Measurements from ENCODE around the gene SPART. TPM values are rescaled to one million over a fixed set of nuclear protein-coding genes. Genes with fewer than 3 reads are reported as not detected.

Gene SPART
- total RNA-seq, 6 experiments from 2014 or later, result 8.1 to 16.4 (median 9.5) TPM

GRCh38 chr13:36297366-36298338, 48.5 kb downstream of the SPART start, which contains the start of gene CCDC169:
TSS of gene CCDC169 (minus strand) at chr13:36297814. CDS start at chr13:36297719, 95 bp downstream.
- Histone ChIP-seq H3K27ac (no peak within 1 kb of the TSS), H3K36me3 (no peaks in the 10 kb centered on the region), H3K9me3 (no peaks in the 10 kb centered on the region), H3K4me1 (no peaks in the 10 kb centered on the region), H3K27me3 (no peaks in the 10 kb centered on the region), H3K4me3 (peak within 1 kb of the TSS; percentile 48 to 52 (median 52))
- TF ChIP-seq CTCF (IDR thresholded peaks at IDR 0.05), result no peak
- TF ChIP-seq POLR2A (IDR thresholded peaks at IDR 0.05), result no peak
- ATAC-seq (peak; percentile 80 to 91 (median 83)), DNase-seq (peak; percentile 64 to 74 (median 64))
- 1% methylated on average over 44 of the region's 53 CpGs for WGBS (ENCODE audit: insufficient coverage, low coverage, low lambda C conversion rate, missing lambda C conversion rate)
- intact Hi-C loops (cut with DNase I), result no loop called here

GRCh38 chr13:36294096-36294495, 52.1 kb downstream of the SPART start:
- no peak for TF ChIP-seq POLR2A (IDR thresholded peaks at IDR 0.05)
- no peak for TF ChIP-seq CTCF (IDR thresholded peaks at IDR 0.05)
- Histone ChIP-seq H3K4me1 (no peaks in the 10 kb centered on the region), H3K27ac (no peak overlapping the region), H3K36me3 (no peaks in the 10 kb centered on the region), H3K4me3 (no peak overlapping the region), H3K9me3 (peaks cover 0 to 4% (median 0%) of the 10 kb centered on the region in 4 donors), H3K27me3 (no peaks in the 10 kb centered on the region)
- 44% methylated on average over 3 of the region's 3 CpGs for WGBS (ENCODE audit: insufficient coverage, low coverage, low lambda C conversion rate, missing lambda C conversion rate)
- DNase-seq (no peak), ATAC-seq (no peak)
- intact Hi-C loops (cut with DNase I), result no loop called here

- Histone ChIP-seq H3K36me3 (no peaks in the 10 kb centered on the region), H3K9me3 (peaks cover 0 to 7% (median 0%) of the 10 kb centered on the region in 4 donors), H3K27me3 (no peaks in the 10 kb centered on the region), H3K27ac (no peak overlapping the region), H3K4me3 (no peak overlapping the region), H3K4me1 (no peaks in the 10 kb centered on the region)
- ATAC-seq, result no peak
- no peak for DNase-seq
- no peak for TF ChIP-seq POLR2A (IDR thresholded peaks at IDR 0.05)
- 75% methylated on average over 1 of the region's 1 CpG for WGBS (ENCODE audit: insufficient coverage, low coverage, low lambda C conversion rate, missing lambda C conversion rate)
- intact Hi-C loops (cut with DNase I), result no loop called here
Observed at GRCh38 chr13:36293497-36293896, 52.7 kb downstream of the SPART start.

GRCh38 chr13:36288794-36289391, 57.3 kb downstream of the SPART start:
- H3K4me1 ChIP-seq, result no peaks in the 10 kb centered on the region
- no peak for DNase-seq
- no peaks in the 10 kb centered on the region for H3K36me3 ChIP-seq
- no peak overlapping the region for H3K27ac ChIP-seq
- intact Hi-C loops (cut with DNase I), result no loop called here
- H3K9me3 ChIP-seq, result peaks cover 0 to 7% (median 0%) of the 10 kb centered on the region in 4 donors
- no peak for ATAC-seq
- TF ChIP-seq POLR2A (IDR thresholded peaks at IDR 0.05) (no peak), CTCF (IDR thresholded peaks at IDR 0.05) (no peak)
- H3K4me3 ChIP-seq, result no peak overlapping the region
- no peaks in the 10 kb centered on the region for H3K27me3 ChIP-seq

GRCh38 chr13:36286006-36286405, 60.2 kb downstream of the SPART start:
- Histone ChIP-seq H3K27me3 (no peaks in the 10 kb centered on the region), H3K27ac (no peak overlapping the region), H3K36me3 (no peaks in the 10 kb centered on the region), H3K4me3 (no peak overlapping the region), H3K9me3 (peaks cover 0 to 7% (median 0%) of the 10 kb centered on the region in 4 donors), H3K4me1 (no peaks in the 10 kb centered on the region)
- WGBS (ENCODE audit: insufficient coverage, low coverage, low lambda C conversion rate, missing lambda C conversion rate), result 69% methylated on average over 2 of the region's 2 CpGs
- DNase-seq (no peak), ATAC-seq (no peak)
- no peak for TF ChIP-seq CTCF (IDR thresholded peaks at IDR 0.05)
- TF ChIP-seq POLR2A (IDR thresholded peaks at IDR 0.05), result no peak
- intact Hi-C loops (cut with DNase I), result no loop called here

All from right lobe of liver (tissue), 6 donors.